GM20431 (cell line): Measurements from ENCODE around the gene MED8.

Experiments used
- in situ Hi-C: fragments of 300-500 bp; cut with MseI, MboI; formaldehyde crosslinking; loops from one replicate; pipeline ENCODE4 v1.15.0; 2020; ENCODE audit warnings: low sequenced_read_pairs; ENCODE audit not compliant: unreplicated experiment

Gene MED8

GRCh38 chr1:43340559-43340958, 49.0 kb downstream of the MED8 start:
- in situ Hi-C loops, result no loop called here

GRCh38 chr1:43339584-43340232, 49.9 kb downstream of the MED8 start:
- in situ Hi-C loops, result no loop called here

GRCh38 chr1:43338001-43338400, 51.6 kb downstream of the MED8 start:
- in situ Hi-C loops, result no loop called here

GRCh38 chr1:43337588-43337987, 52.0 kb downstream of the MED8 start, which contains the start of gene MPL:
Gene MPL, plus strand, starts transcription at chr1:43337818. Its CDS starts 31 bp downstream, at chr1:43337849.
- in situ Hi-C loops, result no loop called here

- in situ Hi-C loops, result no loop called here
Measured at GRCh38 chr1:43334453-43335205, 55.0 kb downstream of the MED8 start.
